Retinal pigment epithelial cell (primary cell): ENCODE measurements around the gene COQ9.

Experiments
- DNase-seq: peaks from one replicate; pipeline ENCODE4 v3.0.0-alpha.2; 2010; ENCODE audit warnings: low read depth
- H3K4me3 ChIP-seq: 2 replicates; pipeline ENCODE4 v1.5.1; 2011; ENCODE audit warnings: mild to moderate bottlenecking, low read length, control low read depth, moderate library complexity
- CTCF ChIP-seq: conservative IDR thresholded peaks from 2 replicates; pipeline ENCODE4 v1.5.1; 2011; ENCODE audit warnings: low read depth, low read length, control low read depth, inconsistent platforms

The COQ9 gene

DNA sequence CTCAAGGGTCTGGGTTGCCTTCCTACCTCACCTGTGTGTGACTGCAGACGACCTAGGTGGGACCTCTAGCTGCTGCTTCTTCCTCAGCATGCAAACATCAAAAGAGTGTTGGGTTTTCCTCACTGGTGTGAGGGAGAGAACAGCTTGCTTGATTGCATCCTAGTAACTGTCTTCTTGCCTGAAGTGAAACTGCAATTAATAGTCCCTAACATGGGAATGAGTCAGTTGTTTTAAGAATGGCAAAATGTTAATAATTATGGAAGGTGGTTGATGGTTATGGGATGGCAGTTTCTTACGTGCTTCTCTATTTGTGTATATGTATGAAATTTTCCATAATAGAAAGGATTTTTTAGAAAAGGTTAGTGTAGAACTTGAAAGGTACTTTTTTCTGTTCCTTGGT is 21.1 kb downstream of the COQ9 start:
- TF ChIP-seq CTCF: no peak
- DNase-seq: no peak
- no peak overlapping the region for H3K4me3 ChIP-seq

- TF ChIP-seq CTCF: no peak
- no peak for DNase-seq
- no peak overlapping the region for H3K4me3 ChIP-seq
These were observed 21.8 kb downstream of the COQ9 start for GRCh38 chr16:57469046-57469445.

- no peak for TF ChIP-seq CTCF
- DNase-seq: no peak
- H3K4me3 ChIP-seq: no peak overlapping the region
These were observed 22.7 kb downstream of the COQ9 start for GRCh38 chr16:57469917-57470470.

- TF ChIP-seq CTCF: no peak
- no peak overlapping the region for H3K4me3 ChIP-seq
- no peak for DNase-seq
These were observed 23.4 kb downstream of the COQ9 start for GRCh38 chr16:57470711-57471110.

DNA sequence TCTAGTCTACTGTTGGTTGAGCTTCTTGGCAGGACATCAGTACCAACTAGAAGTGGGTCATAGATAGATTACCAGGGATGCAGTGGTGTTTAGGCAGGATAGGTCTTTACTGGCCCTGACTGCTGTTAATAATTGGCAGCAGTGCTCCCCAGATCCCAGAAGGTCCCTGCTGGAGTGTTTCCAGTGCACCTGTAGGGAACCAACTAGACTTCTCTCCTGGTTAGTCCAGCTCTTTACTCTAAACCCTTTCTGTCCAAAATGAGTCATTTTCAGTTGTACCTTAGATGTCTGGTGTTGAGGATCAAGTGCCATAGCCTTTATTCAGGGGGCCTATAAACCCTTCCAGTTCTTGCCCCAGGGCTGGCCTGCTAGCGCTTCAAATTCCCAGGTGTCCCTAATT is 23.9 kb downstream of the COQ9 start:
- H3K4me3 ChIP-seq: no peak overlapping the region
- no peak for DNase-seq

GRCh38 chr16:57471852-57472664 is 24.8 kb downstream of the COQ9 start:
- H3K4me3 ChIP-seq: no peak overlapping the region
- TF ChIP-seq CTCF: no peak
- no peak for DNase-seq

More for the DNA sequence above, 23.9 kb downstream of the COQ9 start:
- TF ChIP-seq CTCF: no peak

DNA sequence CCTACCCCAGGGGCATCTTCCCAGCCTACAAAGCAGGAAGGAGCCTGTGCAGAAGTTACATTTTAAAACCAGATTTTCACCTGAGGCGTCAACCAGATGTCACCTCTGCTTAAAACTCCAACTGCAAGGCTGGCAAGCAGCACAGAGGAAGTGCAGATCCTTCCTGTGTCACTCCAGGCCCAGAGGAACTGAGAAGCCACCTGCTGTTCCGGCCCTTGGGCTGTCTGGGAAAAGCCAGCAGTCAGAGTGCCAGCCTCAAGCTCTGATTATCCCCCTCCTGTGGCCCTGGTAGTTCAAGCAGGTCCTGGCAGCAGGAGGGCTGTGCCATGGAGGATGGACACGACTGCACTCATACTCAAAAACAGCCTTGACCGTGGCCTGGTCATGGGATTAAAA is 25.4 kb downstream of the COQ9 start:
- no peak overlapping the region for H3K4me3 ChIP-seq
- no peak for TF ChIP-seq CTCF
- no peak for DNase-seq
